22Rv1 (cell line): Measurements from ENCODE around the gene DMAC1.
A peak's percentile ranks its signal among the peaks of the same experiment; 100 is the strongest.

Experiments used
- H3K27ac ChIP-seq: fragments of 450-650 bp; 2 replicates; pipeline ENCODE4 v1.5.1; 2017
- ZFX ChIP-seq: fragments of 450-650 bp; IDR thresholded peaks from 2 replicates; pipeline ENCODE4 v1.6.1; 2017; ENCODE audit warnings: antibody characterized with exemption, borderline replicate concordance
- TF ChIP-seq, protein P1 (sequence below): fragments of 450-650 bp; IDR thresholded peaks from 2 replicates; pipeline ENCODE4 v1.5.1; 2017; ENCODE audit warnings: mild to moderate bottlenecking

The DMAC1 gene

DNA sequence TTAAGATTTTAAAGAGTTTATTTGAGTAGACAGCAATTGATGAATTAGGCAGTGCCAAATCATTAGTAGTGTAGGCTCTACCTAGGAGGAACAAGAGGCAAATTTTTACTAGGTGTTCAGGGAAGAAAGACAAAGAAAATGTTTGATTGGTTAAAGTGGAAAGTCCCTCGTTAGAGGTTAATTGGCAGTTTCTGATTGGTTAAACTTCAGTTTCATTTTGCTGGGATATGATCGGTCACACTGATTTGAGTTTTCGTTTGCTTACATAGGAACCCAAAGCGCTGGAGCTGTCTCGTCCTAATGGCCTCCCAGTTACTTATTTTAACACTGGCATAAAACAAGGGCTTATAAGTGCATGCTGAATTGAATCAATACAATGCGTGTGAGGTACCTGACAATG, 15.1 kb downstream of the DMAC1 start:
- TF ChIP-seq ZFX, result no peak
- TF ChIP-seq, protein P1, sequence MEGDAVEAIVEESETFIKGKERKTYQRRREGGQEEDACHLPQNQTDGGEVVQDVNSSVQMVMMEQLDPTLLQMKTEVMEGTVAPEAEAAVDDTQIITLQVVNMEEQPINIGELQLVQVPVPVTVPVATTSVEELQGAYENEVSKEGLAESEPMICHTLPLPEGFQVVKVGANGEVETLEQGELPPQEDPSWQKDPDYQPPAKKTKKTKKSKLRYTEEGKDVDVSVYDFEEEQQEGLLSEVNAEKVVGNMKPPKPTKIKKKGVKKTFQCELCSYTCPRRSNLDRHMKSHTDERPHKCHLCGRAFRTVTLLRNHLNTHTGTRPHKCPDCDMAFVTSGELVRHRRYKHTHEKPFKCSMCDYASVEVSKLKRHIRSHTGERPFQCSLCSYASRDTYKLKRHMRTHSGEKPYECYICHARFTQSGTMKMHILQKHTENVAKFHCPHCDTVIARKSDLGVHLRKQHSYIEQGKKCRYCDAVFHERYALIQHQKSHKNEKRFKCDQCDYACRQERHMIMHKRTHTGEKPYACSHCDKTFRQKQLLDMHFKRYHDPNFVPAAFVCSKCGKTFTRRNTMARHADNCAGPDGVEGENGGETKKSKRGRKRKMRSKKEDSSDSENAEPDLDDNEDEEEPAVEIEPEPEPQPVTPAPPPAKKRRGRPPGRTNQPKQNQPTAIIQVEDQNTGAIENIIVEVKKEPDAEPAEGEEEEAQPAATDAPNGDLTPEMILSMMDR, result no peak

DNA sequence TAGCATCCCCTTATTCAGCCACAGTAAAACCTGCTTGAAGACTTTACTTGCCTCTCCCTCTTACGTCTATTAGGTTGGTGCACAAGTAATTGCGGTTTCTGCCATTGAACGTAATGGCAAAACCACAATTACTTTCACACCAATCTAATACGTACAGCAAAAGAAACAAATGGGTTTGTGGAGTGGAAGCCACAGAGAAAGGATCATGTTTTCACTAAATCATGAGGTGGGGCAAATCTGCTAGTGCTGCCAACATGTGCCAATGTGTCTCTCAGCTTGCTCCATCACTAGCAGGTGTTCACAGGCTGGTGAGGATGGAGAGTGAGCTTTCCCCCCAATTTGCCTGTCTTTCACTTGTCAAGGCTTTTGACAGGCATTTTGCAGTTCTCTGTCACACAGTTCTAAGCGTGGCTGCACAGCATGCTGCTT, 15.9 kb downstream of the DMAC1 start:
- TF ChIP-seq, protein P1, result no peak
- no peak for TF ChIP-seq ZFX
- peak overlapping the region; percentile 22; the same call in 1 of the 2 replicates for H3K27ac ChIP-seq

More for the DNA sequence above, 15.1 kb downstream of the DMAC1 start:
- peak overlapping the region; percentile 22; the same call in 1 of the 2 replicates for H3K27ac ChIP-seq

DNA sequence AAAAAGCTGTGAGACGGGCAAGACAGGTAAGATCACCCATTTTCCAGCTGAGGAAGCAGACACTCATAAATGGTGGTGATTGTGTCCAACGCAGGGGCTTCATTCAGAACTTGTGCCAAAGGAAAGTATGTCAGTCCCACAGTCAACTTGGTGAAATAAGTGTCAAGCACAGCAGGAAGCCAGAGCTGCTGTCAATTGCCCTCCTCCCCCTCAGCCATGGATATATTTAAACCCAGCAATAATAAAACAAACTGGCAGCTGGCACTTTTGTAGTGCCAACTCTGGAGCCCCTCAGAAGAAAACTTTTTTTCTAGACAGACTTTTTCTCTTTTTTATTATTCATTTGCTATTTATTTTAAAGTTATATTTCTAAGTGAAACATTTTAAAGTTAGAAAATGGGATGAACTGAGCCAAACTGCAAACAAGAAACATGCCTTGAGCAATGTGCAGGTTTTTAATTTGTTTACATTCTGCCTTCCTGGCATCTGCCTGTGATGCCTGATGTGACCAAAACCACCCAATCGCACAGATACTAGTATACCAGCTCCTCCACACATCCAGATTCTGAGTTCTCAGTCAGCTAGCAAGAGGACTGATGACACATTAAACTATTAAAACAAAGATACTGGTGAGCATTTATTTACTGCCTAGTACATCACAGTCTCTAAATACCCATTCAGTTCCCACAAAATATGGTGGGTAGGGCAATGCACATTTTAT, 17.0 kb downstream of the DMAC1 start:
- TF ChIP-seq, protein P1, result no peak
- TF ChIP-seq ZFX, result no peak
- peak overlapping the region; percentile 53 for H3K27ac ChIP-seq

DNA sequence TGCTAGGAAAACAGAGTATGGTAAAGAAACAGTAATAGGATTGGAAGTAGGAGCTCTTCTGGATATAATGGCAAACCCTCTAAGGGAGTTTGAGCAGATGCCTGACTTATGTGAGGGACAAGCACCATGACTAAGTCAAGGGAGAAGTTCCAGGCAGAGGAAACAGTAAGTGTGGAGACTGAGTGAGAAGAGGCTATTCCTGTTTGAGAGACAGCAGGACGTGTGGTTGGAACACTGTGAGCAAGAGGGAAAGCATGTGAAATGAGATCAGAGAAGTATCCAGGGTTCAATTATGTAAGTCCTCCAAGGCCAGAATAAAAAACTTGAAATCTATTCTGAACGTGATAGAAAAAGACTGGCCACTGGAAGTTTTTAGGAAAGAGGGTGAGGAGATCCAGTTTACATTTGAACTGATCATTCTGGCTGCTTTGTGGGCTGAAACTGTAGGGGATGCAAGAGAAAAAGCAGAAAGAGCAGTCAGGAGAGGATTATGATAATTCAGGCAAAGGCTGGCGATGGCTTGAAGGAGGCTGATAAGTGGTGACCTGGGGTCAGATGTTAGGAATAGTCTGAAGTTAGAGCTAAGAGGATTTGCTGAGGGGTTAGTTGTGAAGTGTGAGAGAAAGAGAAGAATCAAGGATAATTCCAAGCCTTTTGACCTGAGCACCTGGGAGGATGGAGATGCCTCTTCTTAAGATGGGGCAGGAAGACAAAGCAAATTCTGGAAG, 19.2 kb downstream of the DMAC1 start:
- no peak overlapping the region for H3K27ac ChIP-seq
- TF ChIP-seq ZFX, result no peak
- TF ChIP-seq, protein P1, result no peak

DNA sequence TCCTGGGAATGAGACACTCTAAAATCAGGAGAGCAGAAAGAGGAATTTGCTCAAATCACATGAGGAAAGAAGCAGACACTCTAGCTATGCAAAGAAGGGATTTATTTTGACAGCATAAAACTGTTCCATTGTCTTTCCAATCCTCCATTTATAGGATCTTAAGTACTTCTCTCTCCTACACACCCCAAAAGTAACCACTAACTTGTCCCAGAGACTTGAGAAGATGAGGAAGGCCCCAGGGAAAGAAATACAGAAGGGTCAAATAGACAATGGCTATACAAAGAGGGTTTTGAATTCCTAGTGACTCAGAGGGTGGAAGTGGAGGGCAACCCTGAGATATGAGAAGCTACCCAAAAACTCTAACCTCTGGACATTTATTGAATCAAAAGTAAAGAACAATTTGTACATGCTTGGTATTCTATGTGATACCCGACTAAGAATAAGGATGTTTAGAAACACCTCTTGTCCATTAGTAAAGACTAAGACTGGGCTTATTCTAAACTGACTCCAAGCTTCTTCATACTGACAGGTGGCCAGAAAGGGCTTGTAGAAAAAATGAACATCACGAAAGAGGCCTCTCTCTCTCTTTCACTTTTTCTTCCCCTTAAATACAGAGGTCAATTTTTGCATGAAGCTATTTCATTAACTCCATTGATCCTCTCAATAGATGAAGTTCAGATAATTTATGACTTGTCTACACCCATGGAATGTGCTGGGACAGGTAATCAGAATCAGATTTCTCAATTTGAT, 20.6 kb downstream of the DMAC1 start:
- no peak for TF ChIP-seq ZFX
- TF ChIP-seq, protein P1, result no peak

DNA sequence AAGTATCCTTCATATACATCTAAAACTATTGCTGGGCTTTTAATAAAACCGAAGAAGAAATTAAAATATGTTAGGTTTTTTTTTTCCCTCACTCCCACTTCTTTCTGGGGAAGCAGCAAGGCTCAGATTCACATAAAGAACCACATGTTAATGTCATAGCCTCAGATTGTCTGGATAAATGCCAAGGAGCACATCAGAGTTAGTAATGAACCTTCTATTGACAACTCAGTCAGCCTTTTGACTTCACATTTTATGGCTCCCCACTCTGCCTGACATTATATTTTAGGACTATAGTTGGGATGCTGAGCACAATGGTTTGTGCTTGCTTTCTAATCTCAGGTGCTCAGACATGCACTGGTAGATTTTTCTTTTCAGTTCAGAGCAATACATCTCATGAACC, 21.8 kb downstream of the DMAC1 start:
- TF ChIP-seq, protein P1, result no peak
- TF ChIP-seq ZFX, result no peak

More for the DNA sequence above, 20.6 kb downstream of the DMAC1 start:
- no peak overlapping the region for H3K27ac ChIP-seq

More for the DNA sequence above, 21.8 kb downstream of the DMAC1 start:
- no peak overlapping the region for H3K27ac ChIP-seq
